Effector CD8-positive, alpha-beta T cell (primary cell): ENCODE data around the gene IL20RB.

ENCODE experiments used
- DNase-seq: peaks from one replicate; lab custom pipeline; 2025; lab: John Stamatoyannopoulos, UW
- total RNA-seq, 4 experiments: gene quantifications; one replicate each; lab custom pipeline; 2026; lab: John Stamatoyannopoulos, UW

IL20RB gene, protein sequence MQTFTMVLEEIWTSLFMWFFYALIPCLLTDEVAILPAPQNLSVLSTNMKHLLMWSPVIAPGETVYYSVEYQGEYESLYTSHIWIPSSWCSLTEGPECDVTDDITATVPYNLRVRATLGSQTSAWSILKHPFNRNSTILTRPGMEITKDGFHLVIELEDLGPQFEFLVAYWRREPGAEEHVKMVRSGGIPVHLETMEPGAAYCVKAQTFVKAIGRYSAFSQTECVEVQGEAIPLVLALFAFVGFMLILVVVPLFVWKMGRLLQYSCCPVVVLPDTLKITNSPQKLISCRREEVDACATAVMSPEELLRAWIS
- total RNA-seq = 2.4 to 5.8 (median 3.5) reads per million in 4 experiments

DNA sequence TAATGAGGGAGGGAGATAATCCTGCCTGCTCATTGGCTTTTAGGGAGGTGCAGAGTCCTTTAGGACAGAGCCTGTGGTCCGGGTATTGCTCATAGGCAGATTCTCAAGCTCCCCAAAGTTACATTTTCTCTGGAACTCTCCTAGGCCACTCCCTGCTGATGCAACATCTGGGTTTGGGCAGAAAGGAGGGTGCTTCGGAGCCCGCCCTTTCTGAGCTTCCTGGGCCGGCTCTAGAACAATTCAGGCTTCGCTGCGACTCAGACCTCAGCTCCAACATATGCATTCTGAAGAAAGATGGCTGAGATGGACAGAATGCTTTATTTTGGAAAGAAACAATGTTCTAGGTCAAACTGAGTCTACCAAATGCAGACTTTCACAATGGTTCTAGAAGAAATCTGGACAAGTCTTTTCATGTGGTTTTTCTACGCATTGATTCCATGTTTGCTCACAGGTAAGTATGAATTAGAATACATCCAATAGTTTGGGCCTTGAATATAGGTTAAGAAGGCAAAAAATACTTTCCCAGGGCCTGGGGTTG lies at the start of gene IL20RB:
Gene IL20RB (plus strand): TSS at position 233 of the 538 bp plus-strand sequence. CDS start 131 bp downstream, at position 364.
- DNase-seq = no peak

DNA sequence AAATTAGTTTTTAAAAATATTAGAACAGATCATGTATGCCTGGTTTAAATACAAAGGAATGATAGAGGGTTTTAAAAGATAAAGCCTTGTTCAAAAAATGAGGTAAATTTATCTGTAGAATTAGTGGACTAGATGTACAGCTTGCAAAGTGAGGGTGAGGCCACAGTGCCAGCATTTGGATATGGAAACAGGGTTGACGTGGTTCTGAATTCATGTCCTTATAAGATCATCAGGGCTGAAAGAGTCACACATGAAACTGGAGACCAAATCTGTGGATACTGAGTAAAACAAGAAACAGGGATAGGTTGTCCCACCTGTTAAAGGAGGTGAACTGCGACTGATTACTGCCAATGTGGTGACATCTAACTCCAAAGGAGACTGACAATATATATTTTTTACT lies 49.5 kb upstream of the IL20RB start:
- no peak for DNase-seq

DNA sequence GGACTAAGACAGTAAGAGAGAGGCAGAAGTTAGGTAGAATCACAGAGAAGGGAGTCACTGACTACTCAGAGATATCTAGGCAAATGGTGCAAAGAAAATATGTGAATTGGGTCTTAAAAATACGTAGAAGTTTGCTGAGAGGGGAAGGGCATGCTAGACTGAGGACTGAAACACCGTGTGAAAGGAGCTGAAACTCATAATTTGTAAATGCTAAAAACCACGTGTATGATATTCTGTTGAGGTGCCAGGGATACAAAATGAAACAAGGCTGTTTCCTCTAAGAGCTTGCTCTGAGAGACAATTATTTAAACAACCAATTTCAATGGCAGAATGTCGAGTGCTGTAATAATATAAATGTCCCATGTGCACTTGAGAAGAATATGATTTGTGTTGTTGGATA lies 48.6 kb upstream of the IL20RB start:
- DNase-seq = no peak

DNA sequence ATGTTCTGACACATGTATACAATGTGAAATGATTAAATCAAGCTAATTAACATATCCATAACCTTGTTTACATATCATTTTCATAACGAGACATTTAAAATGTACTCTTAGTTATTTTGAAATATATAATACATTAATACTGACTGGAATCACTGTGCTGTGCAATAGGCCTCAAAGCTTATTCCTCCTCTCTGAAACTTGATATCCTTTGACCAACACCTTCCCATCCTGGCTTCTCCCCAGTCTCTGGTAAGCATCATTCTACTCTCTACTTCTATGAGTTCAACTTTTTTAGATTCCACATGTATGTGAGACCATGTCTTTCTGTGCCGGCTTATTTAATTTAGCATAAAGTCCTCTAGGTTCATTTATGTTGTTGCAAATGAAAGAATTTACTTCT lies 47.1 kb upstream of the IL20RB start:
- no peak for DNase-seq

DNA sequence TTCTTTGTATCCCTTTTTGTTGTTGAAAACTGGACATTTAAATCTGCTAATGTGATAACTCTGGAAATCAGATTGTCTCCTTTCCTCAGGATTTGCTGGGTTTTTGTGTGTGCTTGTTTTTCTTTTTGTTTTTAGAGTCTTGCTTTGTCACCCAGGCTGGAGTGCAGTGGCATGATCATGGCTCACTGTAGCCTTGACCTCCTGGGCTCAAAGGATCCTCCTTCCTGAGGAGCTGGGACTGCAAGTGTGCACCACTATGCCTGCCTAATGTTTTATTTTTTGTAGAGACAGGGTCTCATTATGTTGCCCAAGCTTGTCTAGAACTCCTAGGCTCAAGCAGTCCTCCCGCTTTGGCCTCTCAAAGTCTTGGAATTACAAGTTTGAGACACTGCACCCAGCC lies 44.6 kb upstream of the IL20RB start:
- no peak for DNase-seq

DNA sequence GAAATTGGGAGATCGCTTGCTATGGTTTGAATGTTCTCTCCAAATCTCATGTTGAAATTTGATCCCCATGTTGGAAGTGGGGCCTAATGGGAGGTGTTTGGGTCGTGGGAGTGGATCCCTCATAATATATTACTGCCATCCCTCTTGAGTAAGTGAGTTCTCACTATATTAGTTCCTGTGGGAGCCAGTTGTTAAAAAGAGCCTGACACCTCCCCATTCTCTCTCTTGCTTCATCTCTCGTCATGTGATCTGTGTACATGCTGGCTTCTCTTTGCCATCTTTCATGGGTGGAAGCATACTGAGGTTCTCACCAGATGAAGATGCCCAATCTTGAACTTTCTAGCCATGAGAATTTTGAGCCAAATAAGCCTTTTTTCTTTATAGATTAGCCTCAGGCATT lies 43.0 kb upstream of the IL20RB start:
- no peak for DNase-seq

DNA sequence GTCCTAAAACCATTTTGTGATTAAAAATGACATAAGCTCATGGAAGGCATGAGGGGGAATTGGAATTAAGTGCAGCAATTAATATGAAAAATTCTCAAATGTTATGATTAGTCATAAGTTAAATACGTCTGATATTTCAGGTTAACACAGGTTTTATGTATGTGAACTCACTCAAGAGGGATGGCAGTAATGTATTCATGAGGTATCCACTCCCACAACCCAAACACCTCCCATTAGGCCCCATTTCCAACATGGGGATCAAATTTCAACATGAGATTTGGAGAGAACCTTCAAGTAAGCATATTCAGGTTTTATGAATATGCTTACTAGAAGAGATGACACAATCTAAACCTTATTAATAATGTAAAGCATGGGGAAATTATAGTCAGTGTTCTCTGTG lies 41.6 kb upstream of the IL20RB start:
- no peak for DNase-seq

DNA sequence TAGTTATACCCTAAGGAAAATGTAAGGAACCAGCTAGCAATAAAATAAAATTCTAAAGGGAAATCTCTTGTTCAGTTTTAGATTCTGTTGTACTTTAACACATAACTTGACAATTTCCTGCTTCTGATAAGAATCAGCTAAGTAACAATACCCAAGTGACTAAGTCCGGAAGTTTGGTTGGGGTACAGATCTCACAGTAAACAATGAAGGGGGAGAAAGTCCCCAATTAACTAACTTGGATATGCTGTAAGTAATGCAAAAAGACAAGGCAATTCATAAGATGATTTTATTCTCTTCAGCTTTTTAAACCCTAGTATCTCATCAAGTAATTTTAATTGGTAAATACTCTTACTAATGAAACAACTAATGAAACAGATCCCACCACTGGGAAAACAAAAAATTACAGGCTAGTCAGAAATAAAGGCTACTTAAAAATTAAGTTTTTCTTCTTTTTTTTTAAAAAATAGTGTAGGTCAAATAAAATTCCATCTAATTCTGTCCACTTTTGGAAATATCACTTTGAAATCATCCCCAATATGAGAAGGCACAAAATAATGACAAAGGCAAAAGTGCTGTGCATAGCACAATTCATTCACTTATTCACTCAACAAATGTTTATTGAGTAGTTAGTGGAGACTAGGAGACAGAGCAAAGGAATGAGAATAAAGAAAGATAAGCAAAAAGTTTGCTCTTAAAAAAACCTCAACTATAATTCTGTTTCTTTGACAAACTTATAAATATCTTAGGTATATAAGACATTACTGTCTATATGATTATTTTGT lies 37.8 kb upstream of the IL20RB start:
- no peak for DNase-seq

DNA sequence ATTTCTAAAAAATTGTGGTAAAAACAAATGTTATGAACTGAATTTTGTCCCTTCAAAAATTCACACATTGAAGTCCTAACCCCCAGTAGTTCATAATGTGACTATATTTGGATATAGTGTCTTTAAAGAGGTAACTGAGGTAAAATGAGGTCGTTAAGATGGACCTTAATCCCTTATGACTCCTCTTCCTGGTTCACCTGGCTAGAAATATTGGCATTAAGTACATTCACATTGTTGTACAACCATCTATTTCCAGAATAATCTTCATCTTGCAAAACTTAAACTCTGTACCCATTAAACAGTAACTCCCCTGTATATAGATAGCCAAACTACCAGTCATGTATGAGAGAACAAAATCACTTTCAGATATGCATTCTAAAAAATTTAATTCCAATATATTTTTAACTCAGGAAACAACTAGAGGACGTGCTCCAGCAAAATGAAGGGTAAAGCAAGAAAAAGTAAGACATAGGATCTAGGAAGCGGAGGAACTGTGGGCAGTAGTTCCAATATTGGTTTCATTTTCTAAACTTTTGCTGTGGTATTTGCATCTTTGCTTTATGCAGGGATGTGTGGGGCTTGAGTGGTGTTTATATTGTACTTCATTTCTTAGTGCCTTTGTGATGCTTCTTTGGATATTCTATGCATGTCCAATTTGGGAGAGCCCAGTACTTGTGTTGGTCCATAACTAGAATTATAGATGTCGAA lies 36.7 kb upstream of the IL20RB start:
- DNase-seq = no peak

DNA sequence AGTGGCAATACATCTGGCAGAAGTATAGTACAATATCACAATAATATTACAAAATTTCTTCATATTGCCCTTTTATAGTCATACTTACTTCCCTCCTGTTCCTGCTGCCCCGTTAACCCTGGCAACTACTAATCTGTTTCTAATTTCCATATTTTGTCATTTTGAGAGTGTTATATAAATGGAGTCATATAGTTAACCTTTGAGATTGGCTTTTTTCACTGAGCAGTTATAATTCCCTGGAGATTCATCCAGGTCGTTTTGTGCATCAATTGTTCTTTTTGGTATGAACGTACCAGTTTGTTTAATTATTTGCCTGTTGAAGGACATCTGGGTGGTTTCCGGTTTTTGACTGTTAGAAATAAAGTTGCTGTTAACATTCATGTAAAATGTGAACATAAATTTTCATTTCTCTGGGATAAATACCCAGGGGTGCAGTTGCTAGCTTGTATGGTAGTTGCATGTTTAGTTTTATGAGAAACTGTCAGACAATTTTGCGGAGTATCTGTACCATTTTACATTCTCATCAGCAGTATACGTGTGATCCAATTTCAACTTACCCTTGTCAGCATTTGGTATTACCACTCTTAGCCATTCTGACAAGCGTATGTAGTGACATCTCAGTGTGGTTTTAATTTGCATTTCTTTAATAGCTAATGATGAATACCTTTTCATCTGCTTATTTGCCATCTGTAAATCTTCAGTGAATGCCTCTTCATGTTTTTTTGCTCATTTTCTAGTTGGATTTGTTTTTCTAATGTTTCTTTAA lies 32.2 kb upstream of the IL20RB start:
- no peak for DNase-seq

DNA sequence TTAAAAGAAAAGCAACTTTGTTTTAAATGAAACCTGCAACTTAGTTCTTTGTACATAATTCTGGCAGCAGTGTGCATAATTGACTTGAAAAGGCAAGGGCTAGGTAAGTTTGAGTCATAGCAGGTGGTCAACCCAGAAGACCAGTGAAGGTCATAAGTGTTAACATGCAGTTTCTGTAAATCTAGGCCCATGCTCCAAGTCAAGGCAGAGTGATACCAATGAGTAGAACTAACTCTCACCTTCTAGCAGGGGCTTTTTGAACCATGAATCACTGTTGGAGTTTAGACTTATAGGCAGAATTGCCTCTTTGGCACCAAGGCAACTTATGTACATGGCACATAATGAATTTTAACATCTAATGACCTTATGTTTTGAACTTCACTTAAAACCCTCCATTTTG lies 29.5 kb upstream of the IL20RB start:
- DNase-seq = no peak

DNA sequence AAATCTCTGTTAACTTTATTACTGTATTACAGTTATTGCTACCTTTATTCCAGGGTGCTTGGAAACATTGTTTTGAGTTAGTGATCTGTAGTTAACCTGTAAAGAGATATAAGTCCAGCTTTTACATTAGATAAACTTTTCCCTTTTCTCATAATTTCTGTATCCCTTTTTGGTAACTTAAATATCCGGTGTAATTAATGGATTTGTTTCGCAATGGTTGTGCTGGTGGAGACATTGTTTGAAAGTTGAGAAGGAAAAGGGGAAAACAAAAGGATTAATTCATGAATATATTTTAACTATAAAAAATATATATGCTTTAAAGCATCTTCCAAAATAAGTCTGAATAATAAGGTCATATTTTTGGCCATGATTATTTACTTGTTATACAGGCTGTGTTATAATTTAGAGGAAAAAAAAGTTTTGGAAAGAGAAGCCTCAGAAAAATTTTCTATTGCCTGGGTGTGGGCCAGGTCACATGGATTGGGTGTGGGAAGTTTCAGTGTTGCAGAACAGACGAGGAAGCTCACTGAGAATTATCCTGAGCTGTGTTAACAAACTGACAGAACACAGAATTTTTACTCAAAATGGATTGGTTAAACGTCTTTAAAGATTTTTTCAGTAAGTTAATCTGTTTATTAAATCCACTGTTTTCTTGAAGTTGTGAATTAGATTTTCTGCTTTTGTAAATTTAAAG lies 27.7 kb upstream of the IL20RB start:
- no peak for DNase-seq

DNA sequence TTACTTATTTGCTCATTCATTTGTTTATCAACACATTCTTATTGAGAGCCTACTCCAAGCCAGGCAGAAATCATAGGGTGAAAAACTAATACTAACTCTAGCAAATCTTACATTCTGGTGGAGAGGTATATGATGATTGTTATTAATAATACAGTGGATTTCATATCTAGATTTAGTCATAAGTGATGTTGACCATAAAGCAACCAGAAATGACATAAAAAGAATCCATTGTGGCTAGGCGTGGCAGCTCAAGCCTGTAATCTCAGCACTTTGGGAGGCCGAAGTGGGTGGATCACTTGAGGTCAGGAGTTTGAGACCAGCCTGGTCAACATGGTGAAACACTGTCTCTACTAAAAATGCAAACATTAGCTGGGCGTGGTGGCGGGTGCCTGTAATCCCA lies 26.2 kb upstream of the IL20RB start:
- no peak for DNase-seq

DNA sequence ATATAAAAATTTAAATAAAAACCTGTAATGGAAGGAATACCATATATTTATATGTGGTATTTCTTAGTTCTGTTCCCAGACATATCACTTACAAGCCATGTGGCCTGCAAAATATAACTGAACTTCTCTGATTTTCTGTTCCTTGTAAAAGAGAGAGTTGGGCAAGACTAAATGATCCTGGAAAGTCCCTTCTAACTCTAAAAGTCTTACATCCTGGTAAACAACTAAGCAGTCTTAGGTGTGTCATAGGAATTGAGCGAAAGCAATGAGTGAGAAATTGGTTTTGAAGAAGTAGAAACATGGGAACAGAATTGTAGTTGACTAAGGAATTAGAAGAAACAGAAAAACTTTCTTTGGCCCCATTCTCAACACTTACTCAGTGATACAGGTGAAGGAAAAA lies 25.3 kb upstream of the IL20RB start:
- DNase-seq = no peak

DNA sequence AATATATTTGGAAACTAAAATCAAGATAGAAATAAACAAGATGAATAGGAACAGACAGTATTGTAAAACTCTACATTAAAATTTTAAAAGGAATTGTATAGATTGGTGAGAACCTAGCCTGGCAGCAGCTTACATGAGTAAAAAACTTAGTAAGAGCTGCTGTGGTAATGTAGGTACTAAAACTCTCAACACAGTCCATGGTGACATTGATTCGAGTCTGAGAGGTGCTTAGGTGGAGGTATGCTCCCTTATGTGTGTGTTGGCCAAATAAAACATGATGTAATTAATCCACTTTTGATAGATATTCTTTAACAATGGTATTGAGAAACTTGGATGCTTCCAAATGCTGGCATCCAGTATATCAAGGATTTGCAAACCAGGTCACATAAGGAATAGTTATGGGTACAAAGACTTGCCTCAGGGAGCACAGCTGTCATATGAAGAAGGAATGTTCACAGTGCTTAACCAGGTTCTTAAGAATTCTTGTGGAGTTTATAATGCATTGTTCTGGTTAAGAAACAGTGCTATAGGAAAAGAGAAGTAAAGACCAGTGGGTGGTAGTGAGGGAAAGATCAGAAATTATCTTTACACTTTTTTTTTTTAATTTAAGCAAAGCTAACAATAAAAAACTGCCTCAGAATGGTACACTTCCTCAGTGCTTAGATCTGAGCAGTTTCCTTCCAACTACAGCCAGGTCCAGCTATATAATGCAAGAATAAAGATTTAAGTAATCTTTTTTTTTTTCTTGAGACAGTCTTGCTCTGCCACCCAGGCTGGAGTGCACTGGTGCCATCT lies 24.6 kb upstream of the IL20RB start:
- DNase-seq = no peak

DNA sequence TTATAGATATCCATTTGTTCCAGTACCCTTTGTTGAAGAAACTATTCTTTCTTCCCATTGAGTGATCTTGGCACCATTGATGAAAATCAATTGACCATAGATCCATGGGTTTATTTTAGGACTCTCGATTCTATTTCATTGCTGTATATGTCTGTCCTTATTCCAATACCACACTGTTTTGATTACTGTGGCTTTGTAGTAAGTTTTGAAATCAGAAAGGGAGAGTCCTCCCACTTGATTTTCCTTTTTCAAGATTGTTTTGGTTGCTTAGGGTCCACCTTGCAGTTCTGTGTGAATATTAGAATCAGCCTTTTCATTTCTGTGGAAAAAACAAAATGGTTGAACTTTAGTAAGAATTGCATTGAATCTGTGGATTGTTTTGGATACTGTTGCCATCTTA lies 20.6 kb upstream of the IL20RB start:
- DNase-seq = no peak

DNA sequence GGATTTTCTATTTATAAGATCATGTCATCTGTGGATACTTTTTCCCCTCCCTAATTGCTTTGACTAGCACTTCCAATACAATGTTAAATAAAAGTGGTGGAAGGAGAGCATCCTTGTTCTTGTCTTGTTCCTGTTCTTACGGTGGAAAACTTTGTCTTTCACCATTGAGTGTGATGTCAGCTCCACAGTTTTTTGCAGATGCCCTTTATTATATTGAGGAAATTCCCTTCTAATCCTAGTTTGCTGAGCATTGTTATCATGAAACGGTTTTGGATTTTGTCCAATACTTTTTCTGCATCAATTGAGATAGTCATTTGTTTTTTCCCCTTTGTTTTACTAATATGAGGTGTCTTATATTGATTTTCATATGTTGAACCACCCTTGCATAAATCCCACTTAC lies 19.9 kb upstream of the IL20RB start:
- DNase-seq = no peak

DNA sequence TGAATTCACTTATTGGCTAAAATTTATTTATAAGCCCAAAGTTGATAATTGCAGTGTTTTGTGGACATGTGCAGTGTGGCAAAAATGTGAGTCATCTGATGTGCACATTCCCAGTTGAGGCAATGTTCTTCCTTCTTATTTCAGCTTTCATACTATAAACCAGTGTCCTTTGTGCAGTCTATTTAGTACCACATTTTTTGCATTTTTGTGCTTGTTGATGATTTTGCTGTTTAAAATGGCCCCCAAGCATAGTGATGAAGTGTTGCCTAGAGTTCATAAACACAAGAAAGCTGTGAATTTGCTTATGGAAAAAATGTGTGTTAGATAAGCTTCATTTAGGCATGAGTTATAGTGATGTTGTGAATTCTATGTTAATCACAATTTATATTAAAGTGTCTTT lies 19.4 kb upstream of the IL20RB start:
- no peak for DNase-seq

DNA sequence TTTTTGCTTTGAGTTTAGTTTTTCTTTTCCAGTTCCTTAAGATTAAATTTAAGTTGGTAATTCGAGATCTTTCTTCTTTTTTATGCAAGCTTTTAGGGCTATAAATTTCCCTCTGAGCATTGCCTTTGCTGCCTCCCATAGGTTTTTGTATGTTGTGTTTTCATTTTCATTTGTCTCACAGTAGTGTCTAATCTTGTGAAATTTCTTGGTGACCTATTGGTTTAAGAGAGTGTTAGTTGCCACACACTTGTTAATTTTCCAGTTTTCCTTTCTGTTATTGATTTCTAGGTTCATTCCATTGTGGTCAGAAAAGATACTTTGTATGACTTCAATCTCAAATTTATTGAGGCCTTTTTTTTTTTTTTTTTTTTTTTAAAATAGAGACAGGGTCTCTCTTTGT lies 18.3 kb upstream of the IL20RB start:
- DNase-seq = no peak

DNA sequence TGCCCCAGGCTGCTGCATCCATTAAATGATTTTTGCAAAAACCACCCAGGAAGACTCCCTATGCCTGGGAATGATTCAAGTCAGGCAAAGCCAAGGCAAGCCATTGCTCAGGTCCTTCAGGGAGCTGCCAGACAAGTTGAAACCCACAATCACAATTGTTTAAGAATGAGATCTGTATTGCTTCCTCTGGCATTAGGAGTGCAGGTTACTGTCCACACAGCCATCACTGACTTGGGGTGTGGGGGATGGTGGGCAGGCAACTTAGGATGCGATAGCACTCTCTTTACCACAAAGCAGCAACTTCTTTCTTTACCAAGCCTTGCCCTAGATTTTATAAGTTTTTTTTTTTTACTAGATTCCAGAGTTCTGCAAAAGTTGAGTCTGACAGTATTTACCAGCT lies 15.0 kb upstream of the IL20RB start:
- no peak for DNase-seq
